HL-60 (cell line): ENCODE results near the gene FAM20A.

ENCODE experiments used
- CTCF ChIP-seq: IDR thresholded peaks from one replicate; pipeline ENCODE4 v1.5.1; 2011; ENCODE audit warnings: low read length, control low read depth, inconsistent platforms; ENCODE audit not compliant: insufficient read depth
- GABPA ChIP-seq: IDR thresholded peaks from 2 replicates; pipeline ENCODE4 v1.6.1; 2012; ENCODE audit warnings: low read depth
- POLR2AphosphoS5 ChIP-seq: IDR thresholded peaks from 2 replicates; pipeline ENCODE4 v1.6.1; 2012; ENCODE audit warnings: low read depth
- REST ChIP-seq: IDR thresholded peaks from 2 replicates; pipeline ENCODE4 v1.6.1; 2012; ENCODE audit warnings: low read depth; ENCODE audit not compliant: insufficient replicate concordance
- SPI1 ChIP-seq: IDR thresholded peaks from 2 replicates; pipeline ENCODE4 v1.6.1; 2012; ENCODE audit warnings: low read depth, mild to moderate bottlenecking, borderline replicate concordance

- TF ChIP-seq CTCF = no peak
- TF ChIP-seq REST = no peak
- no peak for TF ChIP-seq POLR2AphosphoS5
- no peak for TF ChIP-seq SPI1
- TF ChIP-seq GABPA = no peak
Observed at GRCh38 chr17:68592682-68593641, 8.2 kb downstream of the FAM20A start.
